Measurements from ENCODE around the gene CRB1. TPM values are rescaled to one million over a fixed set of nuclear protein-coding genes. Genes with fewer than 3 reads are reported as not detected.

CRB1 gene
- total RNA-seq, 1 experiment from 2014 or later, result not detected

- no peak overlapping the region for H4K91ac ChIP-seq (ENCODE audit: insufficient read length, low read depth, low read length)
- no peak overlapping the region for H2BK20ac ChIP-seq (ENCODE audit: low read depth, low read length, poor library complexity, severe bottlenecking)
- H3K9ac ChIP-seq (ENCODE audit: extremely low read depth, insufficient read length, low read length), result no peak overlapping the region
- no peak overlapping the region for H4K5ac ChIP-seq (ENCODE audit: insufficient read length, low read depth, low read length)
- no peak overlapping the region for H3T11ph ChIP-seq (ENCODE audit: low read length)
- H3K23ac ChIP-seq (ENCODE audit: insufficient read length, low read depth, low read length), result no peak overlapping the region
- peaks cover 5% of the 10 kb centered on the region in 2 experiments; a peak in 2 of 4 replicates for H3K4me1 Mint-ChIP-seq
- H2BK120ac ChIP-seq (ENCODE audit: low read depth, low read length, poor library complexity, severe bottlenecking), result no peak overlapping the region
- no peaks in the 10 kb centered on the region for H3K79me2 ChIP-seq (ENCODE audit: insufficient read depth, low read length)
- H3K9me3 Mint-ChIP-seq, result no peaks in the 10 kb centered on the region
- no peak overlapping the region for H3K4ac ChIP-seq (ENCODE audit: low read depth, low read length)
- H3K56ac ChIP-seq (ENCODE audit: insufficient read length, low read depth, low read length), result no peak overlapping the region
- H3K14ac ChIP-seq (ENCODE audit: insufficient read depth, low read length), result no peak overlapping the region
- H4K20me1 ChIP-seq (ENCODE audit: control insufficient read depth, insufficient read depth, insufficient read length), result peaks cover 2% of the 10 kb centered on the region
- no peak overlapping the region for H3K18ac ChIP-seq (ENCODE audit: insufficient read length, low read depth, low read length)
- peak overlapping the region in 1 of 3 experiments; percentile 21; a peak in 1 of 7 replicates for H3K27ac Mint-ChIP-seq
- no peak overlapping the region for H2BK15ac ChIP-seq (ENCODE audit: low read depth, low read length)
- H3K36me3 Mint-ChIP-seq (ENCODE audit: insufficient read depth in 1 of 3, low read depth in 3 of 3), result no peaks in the 10 kb centered on the region
- no peak overlapping the region for H3K4me3 Mint-ChIP-seq
- no peaks in the 10 kb centered on the region for H3K23me2 ChIP-seq (ENCODE audit: insufficient read length, low read depth, low read length, poor library complexity, severe bottlenecking)
- H3K4me2 ChIP-seq (ENCODE audit: insufficient read depth, insufficient read length, low read length), result no peak overlapping the region
- no peak overlapping the region for H2BK12ac ChIP-seq (ENCODE audit: insufficient read length, low read depth, low read length)
- no peaks in the 10 kb centered on the region for H3K9me3 ChIP-seq (ENCODE audit: control insufficient read depth, low read depth, low read length)
- no peaks in the 10 kb centered on the region for H3K4me1 ChIP-seq (ENCODE audit: insufficient read depth, low read length)
- no peak for TF ChIP-seq CTCF (conservative IDR thresholded peaks at IDR 0.05)
- no peak for DNase-seq
- no peak overlapping the region for H2AFZ ChIP-seq (ENCODE audit: low read length)
- no peaks in the 10 kb centered on the region for H3K27me3 ChIP-seq (ENCODE audit: insufficient read depth, low read length)
- H4K8ac ChIP-seq (replicated peaks; ENCODE audit: insufficient read length, low read depth, low read length), result no peak overlapping the region
- no peaks in the 10 kb centered on the region for H3K79me1 ChIP-seq (ENCODE audit: insufficient read depth, low read depth, low read length, poor library complexity, severe bottlenecking)
- no CpG with 5 or more reads among the region's 2 CpGs for WGBS (ENCODE audit: extremely low coverage, insufficient read length, low lambda C conversion rate)
- H3K27ac ChIP-seq (ENCODE audit: insufficient read length, low read depth, low read length), result no peak overlapping the region
- no peaks in the 10 kb centered on the region for H3K27me3 Mint-ChIP-seq (ENCODE audit: low read depth)
- no peak overlapping the region for H2BK5ac ChIP-seq (ENCODE audit: insufficient read length, low read length)
- H2AK5ac ChIP-seq (ENCODE audit: insufficient read length, low read length), result no peak overlapping the region
Observed at GRCh38 chr1:197222780-197223179, 45.3 kb upstream of the CRB1 start.
